Liver (tissue), 9 donors: ENCODE measurements around the gene LMOD1. TPM values are rescaled to one million over a fixed set of nuclear protein-coding genes. Genes with fewer than 3 reads are reported as not detected.

Source experiments
- DNase-seq: peaks from one replicate; pipeline ENCODE4 v3.0.0-alpha.2; 2017; ENCODE audit warnings: low spot score
- H3K27ac ChIP-seq, 2 donors: one replicate each; pipeline ENCODE4 v1.7.0; 2013; ENCODE audit warnings: inconsistent platforms in 2 of 2, low read length in 2 of 2, control low read depth in 1 of 2, low read depth in 1 of 2, mild to moderate bottlenecking in 1 of 2
- H3K27me3 ChIP-seq, 4 donors: one replicate each; pipeline versions ENCODE4 v1.6.1 to v1.7.0; 2013; ENCODE audit warnings: low read length in 3 of 4, inconsistent platforms in 1 of 4, mild to moderate bottlenecking in 1 of 4, moderate library complexity in 1 of 4; ENCODE audit not compliant: control insufficient read depth in 4 of 4, insufficient read depth in 4 of 4
- H3K36me3 ChIP-seq, 4 donors: one replicate each; pipeline versions ENCODE4 v1.6.1 to v1.7.0; 2013; ENCODE audit warnings: low read length in 3 of 4, mild to moderate bottlenecking in 3 of 4, low read depth in 1 of 4, moderate library complexity in 1 of 4; ENCODE audit not compliant: control insufficient read depth in 4 of 4, insufficient read depth in 3 of 4
- H3K4me1 ChIP-seq, 4 donors: one replicate each; pipeline versions ENCODE4 v1.6.1 to v1.7.0; 2013; ENCODE audit warnings: low read length in 3 of 4, mild to moderate bottlenecking in 3 of 4, moderate library complexity in 1 of 4; ENCODE audit not compliant: control insufficient read depth in 4 of 4, insufficient read depth in 4 of 4
- H3K4me3 ChIP-seq, 3 donors: one replicate each; pipeline versions ENCODE4 v1.6.1 to v1.7.0; 2013; ENCODE audit warnings: low read length in 3 of 3, control low read depth in 1 of 3, low read depth in 1 of 3, mild to moderate bottlenecking in 1 of 3
- H3K9ac ChIP-seq, 2 donors: one replicate each; pipeline ENCODE4 v1.7.0; 2013; ENCODE audit warnings: low read length in 2 of 2, mild to moderate bottlenecking in 2 of 2, moderate library complexity in 2 of 2, control low read depth in 1 of 2, low read depth in 1 of 2
- H3K9me3 ChIP-seq, 4 donors: one replicate each; pipeline versions ENCODE4 v1.6.1 to v1.7.0; 2013; ENCODE audit warnings: low read length in 3 of 4; ENCODE audit not compliant: control insufficient read depth in 4 of 4
- EGR1 ChIP-seq, 2 donors: IDR thresholded peaks; 2 replicates each; pipeline ENCODE4 v1.6.1; 2016 to 2018; ENCODE audit warnings: antibody characterized with exemption in 2 of 2, low read depth in 2 of 2
- FOXA1 ChIP-seq: IDR thresholded peaks from 2 replicates; pipeline ENCODE4 v1.6.1; 2016; ENCODE audit warnings: antibody characterized with exemption
- FOXA2 ChIP-seq: IDR thresholded peaks from 2 replicates; pipeline ENCODE4 v1.6.1; 2016; ENCODE audit warnings: antibody characterized with exemption
- GABPA ChIP-seq, 2 donors: IDR thresholded peaks in 1 of 2; conservative IDR thresholded peaks in 1 of 2; 2 replicates each; pipeline ENCODE4 v1.6.1; 2016; ENCODE audit warnings: antibody characterized with exemption in 2 of 2, mild to moderate bottlenecking in 1 of 2, moderate library complexity in 1 of 2
- HNF4A ChIP-seq, 2 donors: conservative IDR thresholded peaks; 2 replicates each; pipeline ENCODE4 v1.6.1; 2016; ENCODE audit warnings: antibody characterized with exemption in 2 of 2, mild to moderate bottlenecking in 2 of 2
- HNF4G ChIP-seq: IDR thresholded peaks from 2 replicates; pipeline ENCODE4 v1.6.1; 2016; ENCODE audit warnings: antibody characterized with exemption
- MAX ChIP-seq: IDR thresholded peaks from 2 replicates; pipeline ENCODE4 v1.6.1; 2016; ENCODE audit warnings: antibody characterized with exemption
- RAD21 ChIP-seq, 2 donors: IDR thresholded peaks; 2 replicates each; pipeline ENCODE4 v1.6.1; 2016; ENCODE audit warnings: antibody characterized with exemption in 2 of 2, mild to moderate bottlenecking in 2 of 2
- RXRA ChIP-seq, 2 donors: IDR thresholded peaks; 2 replicates each; pipeline ENCODE4 v1.6.1; 2017 to 2018; ENCODE audit warnings: antibody characterized with exemption in 2 of 2, mild to moderate bottlenecking in 1 of 2
- SP1 ChIP-seq: IDR thresholded peaks from 2 replicates; pipeline ENCODE4 v1.6.1; 2018; ENCODE audit warnings: antibody characterized with exemption, mild to moderate bottlenecking
- TAF1 ChIP-seq: conservative IDR thresholded peaks from 2 replicates; pipeline ENCODE4 v1.6.1; 2016; ENCODE audit warnings: antibody characterized with exemption, mild to moderate bottlenecking
- YY1 ChIP-seq: IDR thresholded peaks from 2 replicates; pipeline ENCODE4 v1.6.1; 2016; ENCODE audit warnings: antibody characterized with exemption, mild to moderate bottlenecking
- WGBS: extraction: QIAGEN DNeasy Blood & Tissue Kit; methylation state at CpG from one replicate; pipeline ENCODE4 v1.1.7; 2013; 5-methylcytosine and 5-hydroxymethylcytosine counted together
- polyA plus RNA-seq, 2 donors: library from polyadenylated mRNA; stranded (reverse) in 1 of 2; unstranded in 1 of 2; fragments of 200-250 nt in 1 of 2; fragments of >200 nt in 1 of 2; fragmentation: Nextera tagmentation in 1 of 2; extraction: Ambion mirVana in 1 of 2; gene quantifications; one replicate each; pipeline versions ENCODE4 v1.2.1 to v1.2.3, GENCODE V29; 2013 to 2015
- total RNA-seq, 2 donors: library from RNA; depleted of rRNA; stranded (reverse); fragments of >200 nt; gene quantifications; one replicate each; pipeline ENCODE4 v1.2.3, GENCODE V29; 2014
- TF ChIP-seq, protein P1 (sequence below): IDR thresholded peaks from 2 replicates; pipeline ENCODE4 v1.6.1; 2016; ENCODE audit warnings: antibody characterized with exemption
- TF ChIP-seq, protein P2 (sequence below): fragments of 150-350 bp; IDR thresholded peaks from 2 replicates; pipeline ENCODE4 v1.5.1; 2017; ENCODE audit warnings: improper control_type of control experiment, low read depth, low read length; ENCODE audit not compliant: missing input control
- TF ChIP-seq, protein P3 (sequence below): IDR thresholded peaks from 2 replicates; pipeline ENCODE4 v1.6.1; 2016; ENCODE audit warnings: antibody characterized with exemption, mild to moderate bottlenecking
- donor health status: healthy.
- donor health status: healthy.
- donor health status: healthy.
- donor health status: healthy.
- donor health status: healthy.

LMOD1 gene
- total and polyA plus RNA-seq, 4 donors = 0.14 to 4.4 (median 2.2) TPM

GRCh38 chr1:201925301-201925567 is 21.1 kb downstream of the LMOD1 start:
- DNase-seq = no peak
- no peak overlapping the region for H3K27ac ChIP-seq
- 83% methylated on average over 2 of the region's 2 CpGs for WGBS

GRCh38 chr1:201921952-201922558 is 24.3 kb downstream of the LMOD1 start:
- Histone ChIP-seq H3K4me1 (no peaks in the 10 kb centered on the region), H3K4me3 (no peak overlapping the region), H3K27me3 (no peaks in the 10 kb centered on the region), H3K9ac (no peak overlapping the region), H3K36me3 (no peaks in the 10 kb centered on the region), H3K9me3 (no peaks in the 10 kb centered on the region), H3K27ac (no peak overlapping the region)
- 92% methylated on average over 3 of the region's 3 CpGs for WGBS
- DNase-seq = no peak
- no peak for TF ChIP-seq SP1
- TF ChIP-seq FOXA2 = no peak
- TF ChIP-seq FOXA1 = no peak
- no peak for TF ChIP-seq YY1
- no peak for TF ChIP-seq RAD21 (IDR thresholded peaks at IDR 0.05)
- TF ChIP-seq GABPA (IDR thresholded peaks at IDR 0.05 in 1 of 2, conservative IDR thresholded peaks at IDR 0.05 in 1 of 2) = no peak
- TF ChIP-seq, protein P1, sequence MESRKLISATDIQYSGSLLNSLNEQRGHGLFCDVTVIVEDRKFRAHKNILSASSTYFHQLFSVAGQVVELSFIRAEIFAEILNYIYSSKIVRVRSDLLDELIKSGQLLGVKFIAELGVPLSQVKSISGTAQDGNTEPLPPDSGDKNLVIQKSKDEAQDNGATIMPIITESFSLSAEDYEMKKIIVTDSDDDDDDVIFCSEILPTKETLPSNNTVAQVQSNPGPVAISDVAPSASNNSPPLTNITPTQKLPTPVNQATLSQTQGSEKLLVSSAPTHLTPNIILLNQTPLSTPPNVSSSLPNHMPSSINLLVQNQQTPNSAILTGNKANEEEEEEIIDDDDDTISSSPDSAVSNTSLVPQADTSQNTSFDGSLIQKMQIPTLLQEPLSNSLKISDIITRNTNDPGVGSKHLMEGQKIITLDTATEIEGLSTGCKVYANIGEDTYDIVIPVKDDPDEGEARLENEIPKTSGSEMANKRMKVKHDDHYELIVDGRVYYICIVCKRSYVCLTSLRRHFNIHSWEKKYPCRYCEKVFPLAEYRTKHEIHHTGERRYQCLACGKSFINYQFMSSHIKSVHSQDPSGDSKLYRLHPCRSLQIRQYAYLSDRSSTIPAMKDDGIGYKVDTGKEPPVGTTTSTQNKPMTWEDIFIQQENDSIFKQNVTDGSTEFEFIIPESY = no peak
- TF ChIP-seq TAF1 = no peak
- no peak for TF ChIP-seq MAX
- no peak for TF ChIP-seq HNF4A (conservative IDR thresholded peaks at IDR 0.05)
- TF ChIP-seq HNF4G = no peak
- TF ChIP-seq RXRA (IDR thresholded peaks at IDR 0.05) = no peak

More at GRCh38 chr1:201925301-201925567, 21.1 kb downstream of the LMOD1 start:
- Histone ChIP-seq H3K9me3 (no peaks in the 10 kb centered on the region), H3K27me3 (no peaks in the 10 kb centered on the region), H3K36me3 (no peaks in the 10 kb centered on the region), H3K4me1 (no peaks in the 10 kb centered on the region), H3K4me3 (no peak overlapping the region), H3K9ac (no peak overlapping the region)
- TF ChIP-seq TAF1 (no peak), SP1 (no peak), MAX (no peak), EGR1 (IDR thresholded peaks at IDR 0.05; ENCODE audit: low read depth in 2 of 2) (no peak), YY1 (no peak), RAD21 (IDR thresholded peaks at IDR 0.05) (no peak), HNF4A (conservative IDR thresholded peaks at IDR 0.05) (no peak)
- TF ChIP-seq, protein P1 = no peak
- TF ChIP-seq, protein P2, sequence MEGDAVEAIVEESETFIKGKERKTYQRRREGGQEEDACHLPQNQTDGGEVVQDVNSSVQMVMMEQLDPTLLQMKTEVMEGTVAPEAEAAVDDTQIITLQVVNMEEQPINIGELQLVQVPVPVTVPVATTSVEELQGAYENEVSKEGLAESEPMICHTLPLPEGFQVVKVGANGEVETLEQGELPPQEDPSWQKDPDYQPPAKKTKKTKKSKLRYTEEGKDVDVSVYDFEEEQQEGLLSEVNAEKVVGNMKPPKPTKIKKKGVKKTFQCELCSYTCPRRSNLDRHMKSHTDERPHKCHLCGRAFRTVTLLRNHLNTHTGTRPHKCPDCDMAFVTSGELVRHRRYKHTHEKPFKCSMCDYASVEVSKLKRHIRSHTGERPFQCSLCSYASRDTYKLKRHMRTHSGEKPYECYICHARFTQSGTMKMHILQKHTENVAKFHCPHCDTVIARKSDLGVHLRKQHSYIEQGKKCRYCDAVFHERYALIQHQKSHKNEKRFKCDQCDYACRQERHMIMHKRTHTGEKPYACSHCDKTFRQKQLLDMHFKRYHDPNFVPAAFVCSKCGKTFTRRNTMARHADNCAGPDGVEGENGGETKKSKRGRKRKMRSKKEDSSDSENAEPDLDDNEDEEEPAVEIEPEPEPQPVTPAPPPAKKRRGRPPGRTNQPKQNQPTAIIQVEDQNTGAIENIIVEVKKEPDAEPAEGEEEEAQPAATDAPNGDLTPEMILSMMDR = no peak
- TF ChIP-seq, protein P3, sequence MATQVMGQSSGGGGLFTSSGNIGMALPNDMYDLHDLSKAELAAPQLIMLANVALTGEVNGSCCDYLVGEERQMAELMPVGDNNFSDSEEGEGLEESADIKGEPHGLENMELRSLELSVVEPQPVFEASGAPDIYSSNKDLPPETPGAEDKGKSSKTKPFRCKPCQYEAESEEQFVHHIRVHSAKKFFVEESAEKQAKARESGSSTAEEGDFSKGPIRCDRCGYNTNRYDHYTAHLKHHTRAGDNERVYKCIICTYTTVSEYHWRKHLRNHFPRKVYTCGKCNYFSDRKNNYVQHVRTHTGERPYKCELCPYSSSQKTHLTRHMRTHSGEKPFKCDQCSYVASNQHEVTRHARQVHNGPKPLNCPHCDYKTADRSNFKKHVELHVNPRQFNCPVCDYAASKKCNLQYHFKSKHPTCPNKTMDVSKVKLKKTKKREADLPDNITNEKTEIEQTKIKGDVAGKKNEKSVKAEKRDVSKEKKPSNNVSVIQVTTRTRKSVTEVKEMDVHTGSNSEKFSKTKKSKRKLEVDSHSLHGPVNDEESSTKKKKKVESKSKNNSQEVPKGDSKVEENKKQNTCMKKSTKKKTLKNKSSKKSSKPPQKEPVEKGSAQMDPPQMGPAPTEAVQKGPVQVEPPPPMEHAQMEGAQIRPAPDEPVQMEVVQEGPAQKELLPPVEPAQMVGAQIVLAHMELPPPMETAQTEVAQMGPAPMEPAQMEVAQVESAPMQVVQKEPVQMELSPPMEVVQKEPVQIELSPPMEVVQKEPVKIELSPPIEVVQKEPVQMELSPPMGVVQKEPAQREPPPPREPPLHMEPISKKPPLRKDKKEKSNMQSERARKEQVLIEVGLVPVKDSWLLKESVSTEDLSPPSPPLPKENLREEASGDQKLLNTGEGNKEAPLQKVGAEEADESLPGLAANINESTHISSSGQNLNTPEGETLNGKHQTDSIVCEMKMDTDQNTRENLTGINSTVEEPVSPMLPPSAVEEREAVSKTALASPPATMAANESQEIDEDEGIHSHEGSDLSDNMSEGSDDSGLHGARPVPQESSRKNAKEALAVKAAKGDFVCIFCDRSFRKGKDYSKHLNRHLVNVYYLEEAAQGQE = no peak
